ENCODE results near the gene FANCG. TPM values are rescaled to one million over a fixed set of nuclear protein-coding genes. Genes with fewer than 3 reads are reported as not detected.

The FANCG gene
- total RNA-seq, 1 experiment from 2014 or later = 73.8 TPM

DNA sequence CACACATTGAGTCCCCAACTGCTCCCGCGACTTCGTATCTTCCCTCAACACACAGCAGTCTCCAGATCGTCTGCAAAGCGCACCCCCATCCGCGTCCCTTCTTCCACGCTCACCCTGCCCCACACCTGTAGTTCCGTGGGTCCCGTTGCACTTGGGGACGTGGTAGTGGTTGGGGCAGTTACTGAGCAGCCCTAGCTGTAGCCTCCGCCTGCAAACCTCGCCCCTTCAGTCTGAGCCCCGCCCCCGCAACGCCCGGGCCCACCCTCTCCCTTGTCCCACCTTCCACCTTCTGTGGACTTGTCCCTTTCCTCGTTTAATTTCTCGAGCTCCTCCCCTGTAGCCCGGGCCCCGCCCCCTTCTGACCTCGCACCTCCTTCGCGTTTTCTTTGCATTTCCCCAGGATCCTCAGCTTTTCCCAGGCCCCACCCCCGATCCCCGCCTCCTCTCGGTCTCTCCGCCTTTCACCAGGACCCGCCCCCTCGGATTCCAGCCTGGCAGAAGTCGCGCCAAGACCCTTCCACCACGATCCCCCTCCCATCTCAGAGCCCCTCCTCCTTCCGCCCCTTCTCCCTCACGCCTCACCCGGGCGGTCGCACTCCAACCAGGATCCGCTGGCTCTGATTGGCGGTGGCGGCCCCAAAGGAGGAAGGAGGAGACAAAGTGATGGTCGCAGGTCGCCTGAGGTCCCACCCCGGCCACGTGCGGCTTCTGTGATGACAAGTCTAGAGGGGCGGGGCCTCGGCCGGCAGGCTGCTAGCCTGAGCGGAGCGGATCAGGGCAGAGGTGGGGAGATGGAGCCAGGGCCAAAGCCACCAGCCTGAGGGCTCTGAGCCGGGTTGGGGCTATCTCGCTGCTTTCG lies 36.2 kb upstream of the FANCG start, which contains the start of gene ATOSB:
Gene ATOSB (minus strand): TSS at position 183 of the 859 bp plus-strand sequence. CDS start 7,588 bp downstream, outside the sequence.
- Histone ChIP-seq H3K4me3 (ENCODE audit: low read depth in 2 of 2, low read length in 2 of 2) (peak within 1 kb of the TSS; percentile 70 to 97), H3K36me3 (ENCODE audit: control insufficient read depth, insufficient read depth, low read length) (no peaks in the 10 kb centered on the region), H3K27ac (ENCODE audit: low read length) (peak within 1 kb of the TSS; percentile 75), H3K27me3 (ENCODE audit: control insufficient read depth, insufficient read depth, low read length) (no peaks in the 10 kb centered on the region), H3K9me3 (ENCODE audit: control insufficient read depth, insufficient read depth, low read depth, low read length) (no peaks in the 10 kb centered on the region), H3K4me1 (ENCODE audit: control insufficient read depth, insufficient read depth, low read length) (peaks cover 25% of the 10 kb centered on the region)
- peak; percentile 80 for DNase-seq (ENCODE audit: low read depth, low spot score)
- POLR2A ChIA-PET = interaction anchor here (0.5 to 3.0 kb wide), 7 partner anchors 13 to 487 kb away, joined by 3 to 12 read pairs (median 4); partner anchors contain the start of genes ARID3C, RUSC2, STOML2 and UNC13B
- CTCF ChIA-PET = interaction anchor here (0.6 to 1.4 kb wide), 5 partner anchors 13 to 374 kb away, joined by 3 to 9 read pairs (median 4); partner anchors contain the start of genes FANCG, RUSC2, STOML2 and UNC13B
- BruUV-seq (replicated peaks) = no TSS peak
- in situ Hi-C loops (cut with HindIII; ENCODE audit: low pct_unique_long_range_greater_than_20kb, low sequenced_read_pairs) = no loop called here
- TF ChIP-seq, protein P1, sequence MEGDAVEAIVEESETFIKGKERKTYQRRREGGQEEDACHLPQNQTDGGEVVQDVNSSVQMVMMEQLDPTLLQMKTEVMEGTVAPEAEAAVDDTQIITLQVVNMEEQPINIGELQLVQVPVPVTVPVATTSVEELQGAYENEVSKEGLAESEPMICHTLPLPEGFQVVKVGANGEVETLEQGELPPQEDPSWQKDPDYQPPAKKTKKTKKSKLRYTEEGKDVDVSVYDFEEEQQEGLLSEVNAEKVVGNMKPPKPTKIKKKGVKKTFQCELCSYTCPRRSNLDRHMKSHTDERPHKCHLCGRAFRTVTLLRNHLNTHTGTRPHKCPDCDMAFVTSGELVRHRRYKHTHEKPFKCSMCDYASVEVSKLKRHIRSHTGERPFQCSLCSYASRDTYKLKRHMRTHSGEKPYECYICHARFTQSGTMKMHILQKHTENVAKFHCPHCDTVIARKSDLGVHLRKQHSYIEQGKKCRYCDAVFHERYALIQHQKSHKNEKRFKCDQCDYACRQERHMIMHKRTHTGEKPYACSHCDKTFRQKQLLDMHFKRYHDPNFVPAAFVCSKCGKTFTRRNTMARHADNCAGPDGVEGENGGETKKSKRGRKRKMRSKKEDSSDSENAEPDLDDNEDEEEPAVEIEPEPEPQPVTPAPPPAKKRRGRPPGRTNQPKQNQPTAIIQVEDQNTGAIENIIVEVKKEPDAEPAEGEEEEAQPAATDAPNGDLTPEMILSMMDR (IDR thresholded peaks at IDR 0.05) = no peak
- TF ChIP-seq TCF7L2 (IDR thresholded peaks at IDR 0.05; ENCODE audit: low read depth, low read length) = no peak
- peak; percentile 37 for TF ChIP-seq SIN3A (IDR thresholded peaks at IDR 0.05; ENCODE audit: borderline replicate concordance, insufficient read depth, low read depth, low read length)
- intact Hi-C loops (cut with micrococcal nuclease; ENCODE audit: unreplicated experiment) = loop anchor here (1.0 to 5.0 kb wide), 3 partner anchors 143 to 436 kb away; no protein-coding TSS in a partner anchor
- ATAC-seq = peak; percentile 79

DNA sequence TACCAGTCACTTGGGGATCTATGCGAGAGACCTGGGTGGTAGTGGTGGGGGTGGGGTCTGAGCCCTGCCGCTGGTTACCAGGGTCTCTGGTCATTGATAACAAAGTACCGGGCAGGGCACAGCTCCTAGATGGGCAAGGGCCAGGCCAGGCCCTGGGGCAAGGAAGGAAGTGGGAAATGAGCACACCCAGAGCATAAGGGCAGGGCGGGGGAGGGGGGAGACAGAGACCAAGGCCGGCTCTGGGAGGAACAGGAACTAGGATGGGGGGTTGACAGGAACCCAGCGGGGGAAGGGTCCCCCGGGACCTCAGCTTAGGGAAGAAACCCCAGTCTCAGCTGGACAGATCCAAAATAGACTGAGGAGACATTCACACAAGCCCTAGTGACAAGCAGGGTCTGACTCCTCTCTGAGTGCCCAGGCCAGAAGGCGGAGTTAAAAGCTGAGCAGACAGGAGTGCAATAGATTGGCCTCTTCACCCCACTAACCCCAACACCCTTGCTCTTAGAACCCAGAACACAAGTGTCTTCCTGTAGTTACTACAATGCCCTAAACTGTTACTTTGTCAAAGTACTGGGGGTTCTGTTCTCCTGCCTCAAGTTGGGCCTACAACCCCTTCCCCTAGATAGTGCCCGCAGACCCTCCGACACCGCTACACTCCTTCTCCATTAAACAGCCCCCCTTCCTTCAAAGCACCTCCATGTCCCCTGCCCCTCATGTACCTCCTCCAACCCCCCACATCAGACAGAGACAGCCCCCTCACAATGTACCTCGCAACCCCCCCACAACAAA lies 35.3 kb upstream of the FANCG start:
- Histone ChIP-seq H3K4me3 (ENCODE audit: low read depth in 2 of 2, low read length in 2 of 2) (peak overlapping the region; percentile 70 to 97), H3K27me3 (ENCODE audit: control insufficient read depth, insufficient read depth, low read length) (no peaks in the 10 kb centered on the region), H3K9me3 (ENCODE audit: control insufficient read depth, insufficient read depth, low read depth, low read length) (no peaks in the 10 kb centered on the region), H3K4me1 (ENCODE audit: control insufficient read depth, insufficient read depth, low read length) (peaks cover 33% of the 10 kb centered on the region), H3K36me3 (ENCODE audit: control insufficient read depth, insufficient read depth, low read length) (no peaks in the 10 kb centered on the region), H3K27ac (ENCODE audit: low read length) (peak overlapping the region; percentile 75)
- ChIA-PET POLR2A (interaction anchor here (0.5 to 3.0 kb wide), 7 partner anchors 12 to 486 kb away, joined by 3 to 12 read pairs (median 4); partner anchors contain the start of genes ARID3C, RUSC2, STOML2 and UNC13B), CTCF (interaction anchor here (0.7 to 1.4 kb wide), 3 partner anchors 12 to 144 kb away, joined by 4 to 5 read pairs (median 4); partner anchors contain the start of genes STOML2 and UNC13B)
- ATAC-seq (no peak), DNase-seq (ENCODE audit: low read depth, low spot score) (no peak)
- BruUV-seq (replicated peaks) = no TSS peak
- TF ChIP-seq SIN3A (IDR thresholded peaks at IDR 0.05; ENCODE audit: borderline replicate concordance, insufficient read depth, low read depth, low read length) (0 out of 2 replicates have a peak, but pooled peaks have one; percentile 23), TCF7L2 (IDR thresholded peaks at IDR 0.05; ENCODE audit: low read depth, low read length) (no peak)
- TF ChIP-seq, protein P2, sequence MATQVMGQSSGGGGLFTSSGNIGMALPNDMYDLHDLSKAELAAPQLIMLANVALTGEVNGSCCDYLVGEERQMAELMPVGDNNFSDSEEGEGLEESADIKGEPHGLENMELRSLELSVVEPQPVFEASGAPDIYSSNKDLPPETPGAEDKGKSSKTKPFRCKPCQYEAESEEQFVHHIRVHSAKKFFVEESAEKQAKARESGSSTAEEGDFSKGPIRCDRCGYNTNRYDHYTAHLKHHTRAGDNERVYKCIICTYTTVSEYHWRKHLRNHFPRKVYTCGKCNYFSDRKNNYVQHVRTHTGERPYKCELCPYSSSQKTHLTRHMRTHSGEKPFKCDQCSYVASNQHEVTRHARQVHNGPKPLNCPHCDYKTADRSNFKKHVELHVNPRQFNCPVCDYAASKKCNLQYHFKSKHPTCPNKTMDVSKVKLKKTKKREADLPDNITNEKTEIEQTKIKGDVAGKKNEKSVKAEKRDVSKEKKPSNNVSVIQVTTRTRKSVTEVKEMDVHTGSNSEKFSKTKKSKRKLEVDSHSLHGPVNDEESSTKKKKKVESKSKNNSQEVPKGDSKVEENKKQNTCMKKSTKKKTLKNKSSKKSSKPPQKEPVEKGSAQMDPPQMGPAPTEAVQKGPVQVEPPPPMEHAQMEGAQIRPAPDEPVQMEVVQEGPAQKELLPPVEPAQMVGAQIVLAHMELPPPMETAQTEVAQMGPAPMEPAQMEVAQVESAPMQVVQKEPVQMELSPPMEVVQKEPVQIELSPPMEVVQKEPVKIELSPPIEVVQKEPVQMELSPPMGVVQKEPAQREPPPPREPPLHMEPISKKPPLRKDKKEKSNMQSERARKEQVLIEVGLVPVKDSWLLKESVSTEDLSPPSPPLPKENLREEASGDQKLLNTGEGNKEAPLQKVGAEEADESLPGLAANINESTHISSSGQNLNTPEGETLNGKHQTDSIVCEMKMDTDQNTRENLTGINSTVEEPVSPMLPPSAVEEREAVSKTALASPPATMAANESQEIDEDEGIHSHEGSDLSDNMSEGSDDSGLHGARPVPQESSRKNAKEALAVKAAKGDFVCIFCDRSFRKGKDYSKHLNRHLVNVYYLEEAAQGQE (IDR thresholded peaks at IDR 0.05; ENCODE audit: insufficient read depth in 1 of 2, low read depth in 2 of 2, low read length in 1 of 2) = no peak
- TF ChIP-seq, protein P1 (IDR thresholded peaks at IDR 0.05) = no peak
- intact Hi-C loops (cut with micrococcal nuclease; ENCODE audit: unreplicated experiment) = loop anchor here (5.0 kb wide), 1 partner anchor 437 kb away; no protein-coding TSS in a partner anchor
- in situ Hi-C loops (cut with HindIII; ENCODE audit: low pct_unique_long_range_greater_than_20kb, low sequenced_read_pairs) = no loop called here

Data from Panc1 (cell line).